Activated T-cell treated with anti-CD3 and anti-CD28 coated beads for 1 hour (primary cell): Measurements from ENCODE around the gene MX2.
A peak's percentile ranks its signal among the peaks of the same experiment; 100 is the strongest.
"Not testable (repeated sequence)": the region's sequence is repeated elsewhere in the genome, so short reads cannot be mapped to it uniquely, and the experiment has no call there.

Experiments
- DNase-seq: peaks from one replicate; pipeline ENCODE4 v3.0.0-alpha.2; 2020; ENCODE audit warnings: low read depth

Gene MX2, protein sequence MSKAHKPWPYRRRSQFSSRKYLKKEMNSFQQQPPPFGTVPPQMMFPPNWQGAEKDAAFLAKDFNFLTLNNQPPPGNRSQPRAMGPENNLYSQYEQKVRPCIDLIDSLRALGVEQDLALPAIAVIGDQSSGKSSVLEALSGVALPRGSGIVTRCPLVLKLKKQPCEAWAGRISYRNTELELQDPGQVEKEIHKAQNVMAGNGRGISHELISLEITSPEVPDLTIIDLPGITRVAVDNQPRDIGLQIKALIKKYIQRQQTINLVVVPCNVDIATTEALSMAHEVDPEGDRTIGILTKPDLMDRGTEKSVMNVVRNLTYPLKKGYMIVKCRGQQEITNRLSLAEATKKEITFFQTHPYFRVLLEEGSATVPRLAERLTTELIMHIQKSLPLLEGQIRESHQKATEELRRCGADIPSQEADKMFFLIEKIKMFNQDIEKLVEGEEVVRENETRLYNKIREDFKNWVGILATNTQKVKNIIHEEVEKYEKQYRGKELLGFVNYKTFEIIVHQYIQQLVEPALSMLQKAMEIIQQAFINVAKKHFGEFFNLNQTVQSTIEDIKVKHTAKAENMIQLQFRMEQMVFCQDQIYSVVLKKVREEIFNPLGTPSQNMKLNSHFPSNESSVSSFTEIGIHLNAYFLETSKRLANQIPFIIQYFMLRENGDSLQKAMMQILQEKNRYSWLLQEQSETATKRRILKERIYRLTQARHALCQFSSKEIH

DNA sequence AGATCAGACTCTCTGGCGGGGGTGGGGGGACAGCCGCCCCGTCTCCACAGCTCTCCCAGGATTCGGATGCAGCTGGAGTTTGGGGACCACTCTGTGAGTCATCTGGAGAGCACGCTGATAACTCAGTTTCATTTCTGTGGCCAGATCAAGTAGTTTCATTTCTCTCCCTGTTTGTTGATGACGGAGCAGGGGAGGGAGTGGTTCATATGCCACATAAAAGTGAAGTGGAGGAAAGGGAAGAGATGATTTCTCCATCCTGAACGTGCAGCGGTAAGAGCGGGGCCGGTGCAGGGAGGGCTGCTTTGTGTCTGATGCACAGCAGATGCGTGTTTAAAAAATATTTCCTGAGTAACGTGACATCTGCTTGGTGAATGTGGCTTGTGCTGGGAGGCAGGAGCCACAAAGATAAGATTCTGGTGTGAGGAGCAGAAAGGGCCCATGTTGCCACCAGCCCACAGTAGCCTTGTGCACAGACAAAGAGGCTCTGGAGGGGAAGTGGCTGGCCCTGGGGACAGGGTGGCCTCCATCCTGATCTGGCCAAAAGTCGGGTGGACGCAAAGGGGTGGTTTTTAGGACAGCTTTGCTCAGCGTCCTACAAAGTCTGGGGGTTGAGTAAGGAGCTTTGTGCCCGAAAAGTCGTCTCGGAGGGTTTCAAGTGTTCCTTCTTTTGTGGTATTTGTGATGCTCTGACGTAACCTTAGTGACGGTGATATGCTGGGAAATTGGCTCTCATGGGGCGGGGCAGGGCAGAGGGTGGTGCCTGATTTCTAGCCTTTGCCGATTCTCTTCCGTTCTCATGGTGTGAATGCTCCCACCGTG lies at the start of gene MX2:
MX2 (plus strand) TSS at position 242 of the 819 bp plus-strand sequence. CDS start 14,880 bp downstream, outside the sequence.
- peak; percentile 67 for DNase-seq

DNA sequence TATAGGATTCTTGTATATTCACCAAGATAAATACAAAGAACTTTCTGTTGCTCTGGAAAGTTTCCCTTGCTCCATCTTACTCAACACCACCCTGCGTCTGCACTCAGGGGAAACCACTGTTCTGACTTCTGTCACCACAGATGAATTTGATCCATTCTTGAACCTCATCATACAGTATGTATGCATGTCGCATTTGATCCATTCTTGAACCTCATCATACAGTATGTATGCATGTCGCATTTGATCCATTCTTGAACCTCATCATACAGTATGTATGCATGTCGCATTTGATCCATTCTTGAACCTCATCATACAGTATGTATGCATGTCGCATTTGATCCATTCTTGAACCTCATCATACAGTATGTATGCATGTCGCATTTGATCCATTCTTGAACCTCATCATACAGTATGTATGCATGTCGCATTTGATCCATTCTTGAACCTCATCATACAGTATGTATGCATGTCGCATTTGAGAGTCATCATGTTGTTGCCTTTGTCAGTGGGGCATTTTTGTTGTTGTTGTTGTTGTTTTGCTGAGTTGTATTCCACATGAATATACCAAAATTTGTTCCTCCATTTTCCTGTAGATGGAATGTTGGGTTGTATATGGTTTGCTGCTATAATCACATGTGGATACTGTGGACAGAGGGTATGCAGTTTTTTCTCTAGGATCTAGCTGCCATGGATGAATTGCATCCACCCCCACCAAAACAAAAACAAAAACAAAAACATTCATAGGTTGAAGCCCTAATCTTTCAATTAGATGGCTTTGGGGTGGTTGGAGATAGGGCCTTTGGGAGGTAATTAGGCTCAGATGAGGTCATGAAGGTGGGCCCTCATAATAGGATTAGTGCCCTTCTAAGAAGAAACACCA lies 48.3 kb upstream of the MX2 start:
- not testable (repeated sequence) for DNase-seq

DNA sequence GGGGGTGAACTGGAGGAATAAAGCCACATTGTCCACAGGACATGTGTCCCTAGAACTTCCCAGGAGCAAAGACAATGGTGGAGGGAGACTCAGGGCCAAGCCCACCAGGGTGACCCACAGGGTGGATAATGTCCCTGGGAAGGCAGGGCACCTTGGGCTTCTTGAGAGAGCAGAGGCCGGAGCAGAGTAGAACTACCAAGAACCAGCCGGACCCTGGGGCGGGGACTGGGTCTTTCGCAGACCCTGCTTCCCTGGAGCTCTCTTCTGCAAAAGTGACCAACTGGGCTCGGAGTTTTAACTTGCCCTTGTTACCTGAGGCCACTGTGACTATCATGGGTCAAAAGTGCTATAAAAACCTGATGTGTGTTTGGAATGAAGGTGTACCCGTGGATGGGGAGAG lies 46.1 kb upstream of the MX2 start:
- no peak for DNase-seq

DNA sequence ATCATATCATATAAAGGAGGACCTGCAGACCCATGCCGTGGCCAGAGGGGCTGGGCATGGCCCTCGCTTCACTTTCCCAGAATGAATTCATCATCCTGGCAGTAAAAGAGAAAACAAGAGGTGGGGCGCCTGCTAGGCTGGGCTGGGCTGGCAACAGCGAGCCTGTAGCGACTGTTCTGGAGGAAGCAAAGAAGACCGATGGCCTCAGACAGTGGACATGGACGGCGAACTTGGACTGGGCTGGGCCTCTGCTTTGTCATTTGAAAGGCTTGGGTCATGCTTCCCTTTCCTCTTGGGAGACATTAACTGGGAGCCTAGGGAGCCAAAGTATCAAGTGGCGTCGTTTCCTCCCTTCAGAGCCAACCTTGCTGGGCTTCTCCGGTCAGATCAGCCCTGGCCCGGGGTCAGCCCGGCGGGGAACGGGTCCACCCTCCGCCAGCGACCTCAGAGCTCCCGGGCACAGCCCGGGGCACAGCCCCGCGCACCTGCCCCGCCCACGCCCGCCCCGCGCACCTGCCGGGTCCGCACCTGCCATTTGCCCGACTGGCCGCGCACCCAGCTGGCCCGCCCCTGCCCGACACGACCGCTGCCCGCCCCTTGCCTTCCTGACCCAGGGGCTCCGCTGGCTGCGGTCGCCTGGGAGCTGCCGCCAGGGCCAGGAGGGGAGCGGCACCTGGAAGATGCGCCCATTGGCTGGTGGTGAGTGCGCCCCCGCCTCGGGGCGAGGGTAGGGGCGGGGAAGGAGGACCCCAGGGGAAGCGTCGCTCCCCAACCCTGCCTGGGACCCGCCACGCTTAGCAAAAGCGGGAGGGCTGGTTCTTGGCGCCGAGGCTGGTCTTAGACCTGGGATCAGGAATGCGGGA lies 45.4 kb upstream of the MX2 start, which contains the start of gene FAM3B:
FAM3B (plus strand) TSS at position 602 of the 863 bp plus-strand sequence; CDS start at position 681, 79 bp downstream.
- no peak for DNase-seq

DNA sequence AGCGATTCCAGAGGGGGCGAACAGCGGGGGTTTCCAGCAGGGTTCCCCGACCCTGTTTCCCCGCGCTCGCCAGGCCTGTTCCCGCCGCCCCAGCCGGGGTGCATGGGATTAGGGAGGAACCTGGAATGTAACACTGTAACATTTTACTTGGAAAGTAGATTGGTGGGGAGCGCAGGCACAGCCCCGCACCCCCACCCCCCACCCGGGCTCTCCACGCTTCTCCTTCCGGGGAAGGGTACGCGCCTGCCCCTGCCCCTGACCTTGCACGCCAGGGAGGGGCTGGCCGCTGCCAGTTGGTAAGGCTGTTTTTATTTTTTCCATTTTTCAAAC lies 44.8 kb upstream of the MX2 start:
- DNase-seq = no peak

DNA sequence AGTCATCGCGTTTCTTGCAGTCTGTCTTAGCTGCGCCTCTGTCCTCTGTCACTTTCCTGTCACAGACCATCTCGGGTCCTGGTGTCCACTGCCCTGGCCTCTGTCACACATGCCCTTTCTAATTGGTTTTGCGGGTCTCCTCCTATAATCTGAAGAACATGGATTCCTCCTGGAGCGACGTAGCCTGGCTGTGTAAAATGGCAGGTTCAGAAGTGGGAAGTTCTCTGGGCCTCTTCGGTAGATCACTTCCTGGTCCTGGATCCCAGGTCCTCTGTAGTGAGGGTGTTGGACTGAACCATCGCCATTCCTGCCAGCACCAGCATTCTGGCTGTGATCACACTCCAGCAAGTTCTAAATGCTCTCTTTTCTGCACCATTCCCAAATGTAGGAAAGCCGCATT lies 44.4 kb upstream of the MX2 start:
- no peak for DNase-seq

DNA sequence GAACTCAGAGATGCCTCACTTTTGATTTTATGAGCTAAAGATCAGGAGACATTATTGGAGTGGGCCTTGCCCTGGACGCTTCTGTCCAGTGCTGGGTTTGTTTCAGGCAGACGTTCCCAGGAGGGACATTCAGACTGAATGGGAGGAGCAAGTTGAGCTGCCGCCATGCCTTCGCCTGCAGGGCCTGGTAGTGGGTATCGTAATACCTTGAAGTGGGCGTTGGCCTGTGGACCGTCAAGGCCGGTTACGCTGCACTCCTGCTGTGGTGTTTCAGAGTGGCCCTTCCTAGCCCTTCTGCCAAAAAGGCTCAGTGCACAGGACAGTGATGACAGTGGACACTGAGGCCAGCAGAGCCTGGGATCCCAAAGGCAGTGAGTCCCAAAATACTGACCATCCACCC lies 43.6 kb upstream of the MX2 start:
- DNase-seq = no peak

DNA sequence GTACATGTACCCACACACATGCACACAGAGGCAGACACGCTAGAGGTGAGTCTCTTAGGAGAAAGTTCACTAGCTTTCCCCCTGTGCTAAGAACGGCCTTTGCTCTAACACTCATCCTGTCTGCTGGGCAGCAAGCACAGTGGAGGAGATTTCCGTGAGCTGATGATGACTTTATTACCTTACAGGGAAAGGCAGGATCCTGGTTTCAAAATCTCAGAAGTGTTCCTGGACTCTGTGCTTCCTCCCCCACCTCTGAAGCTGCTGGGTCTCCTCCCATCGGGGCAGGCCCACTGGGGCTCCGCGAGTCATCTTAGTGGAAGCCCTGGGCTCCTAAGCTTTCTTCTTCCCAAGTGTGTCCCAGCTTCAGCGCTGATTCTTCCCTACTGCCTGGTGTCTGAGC lies 42.6 kb upstream of the MX2 start:
- DNase-seq = no peak

DNA sequence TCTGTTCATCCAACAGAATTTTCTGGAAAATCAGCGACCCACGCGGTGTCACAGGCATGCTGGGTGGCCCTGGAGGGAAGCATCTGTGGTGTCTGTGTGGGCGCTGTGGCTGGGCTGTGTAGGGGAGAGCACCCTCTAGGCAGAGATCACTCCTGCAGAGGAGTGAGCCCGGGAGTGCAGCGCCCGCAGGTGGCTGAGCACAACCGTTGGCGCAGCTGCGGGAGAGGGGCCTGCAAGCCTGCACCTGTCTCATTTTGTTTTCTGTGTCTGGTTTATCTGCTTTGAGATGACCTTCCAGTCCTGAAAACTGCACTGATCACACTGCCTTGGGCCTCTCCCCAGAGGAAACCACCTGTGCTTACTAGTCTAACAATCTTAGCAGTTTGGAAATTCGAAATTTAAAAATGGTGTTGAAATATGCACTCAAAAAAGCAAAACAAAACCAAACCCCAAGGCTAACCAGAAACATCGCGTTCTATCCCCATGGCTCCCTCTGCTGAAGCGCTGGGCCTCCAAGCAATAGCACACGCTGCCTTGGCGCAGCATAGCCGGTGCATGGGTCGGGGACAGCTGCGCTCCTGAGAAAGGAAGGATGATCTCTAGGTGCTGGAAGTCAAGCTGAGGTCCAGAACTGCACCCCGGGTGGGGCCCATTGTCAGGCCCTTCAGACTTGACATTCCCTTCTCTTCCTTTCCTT lies 40.5 kb upstream of the MX2 start:
- no peak for DNase-seq

DNA sequence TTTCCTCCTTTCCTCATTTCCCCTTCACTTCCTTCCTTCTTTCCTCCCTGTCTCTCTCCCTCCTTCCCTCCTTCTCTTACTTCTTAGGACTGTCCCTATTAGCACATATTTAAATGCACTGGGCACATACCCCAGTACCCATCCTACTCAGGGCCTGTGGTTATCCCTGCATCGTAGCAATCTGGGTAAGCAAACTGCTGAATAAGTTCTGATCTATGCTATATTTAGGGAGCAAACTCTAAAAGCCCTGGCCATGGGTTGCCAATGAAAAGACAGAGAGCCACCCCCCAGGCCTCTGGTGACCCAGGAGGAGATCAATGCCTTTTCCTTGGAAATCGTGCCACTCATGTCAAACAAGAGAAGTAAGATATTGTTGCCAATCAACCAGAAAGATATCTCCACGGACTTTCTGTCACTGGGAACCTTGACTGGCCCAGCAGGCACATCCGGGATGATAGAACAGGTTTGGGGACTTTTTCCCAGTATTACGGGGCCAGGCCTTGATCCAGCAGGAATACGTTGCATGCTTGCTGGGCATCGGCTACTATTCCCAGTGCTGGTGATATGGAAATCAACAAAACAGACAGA lies 39.8 kb upstream of the MX2 start:
- DNase-seq = no peak

DNA sequence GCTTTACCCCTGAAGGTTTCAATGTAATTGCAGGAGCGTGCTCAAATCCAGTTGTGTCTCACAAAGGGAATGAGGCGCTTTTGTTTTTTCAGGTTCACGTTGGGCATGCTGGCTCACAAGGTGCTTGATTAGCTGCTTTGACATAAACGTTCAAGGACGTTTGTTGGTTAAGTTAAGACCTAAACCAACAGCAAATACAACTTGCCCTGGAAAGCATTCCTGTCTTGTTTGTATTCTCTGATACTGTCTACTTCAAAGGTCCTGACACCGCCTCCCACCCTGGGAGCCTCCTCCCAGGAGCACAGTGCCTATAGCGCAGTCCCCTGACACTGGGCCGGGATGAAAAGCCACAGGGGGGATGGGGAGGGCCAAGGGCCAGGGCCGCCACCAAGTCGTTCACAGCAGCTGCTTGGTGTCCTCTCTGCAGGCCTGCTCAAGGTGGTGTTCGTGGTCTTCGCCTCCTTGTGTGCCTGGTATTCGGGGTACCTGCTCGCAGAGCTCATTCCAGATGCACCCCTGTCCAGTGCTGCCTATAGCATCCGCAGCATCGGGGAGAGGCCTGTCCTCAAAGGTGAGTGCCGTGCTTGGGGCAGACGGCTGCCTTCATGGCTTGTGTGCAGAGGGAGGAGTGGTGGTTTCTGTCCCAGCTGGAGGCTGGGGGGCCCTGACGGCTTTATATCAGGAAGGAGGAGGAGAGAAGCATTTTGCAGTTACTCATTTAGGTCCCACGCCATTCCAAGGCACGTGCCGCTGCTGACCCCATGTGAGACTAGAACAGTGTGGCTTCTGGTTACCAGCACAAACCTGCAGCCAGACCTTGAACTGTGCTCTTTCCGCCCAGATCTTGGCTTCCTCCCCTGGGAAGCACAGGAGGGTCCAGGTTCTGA lies 39.1 kb upstream of the MX2 start:
- DNase-seq = no peak

DNA sequence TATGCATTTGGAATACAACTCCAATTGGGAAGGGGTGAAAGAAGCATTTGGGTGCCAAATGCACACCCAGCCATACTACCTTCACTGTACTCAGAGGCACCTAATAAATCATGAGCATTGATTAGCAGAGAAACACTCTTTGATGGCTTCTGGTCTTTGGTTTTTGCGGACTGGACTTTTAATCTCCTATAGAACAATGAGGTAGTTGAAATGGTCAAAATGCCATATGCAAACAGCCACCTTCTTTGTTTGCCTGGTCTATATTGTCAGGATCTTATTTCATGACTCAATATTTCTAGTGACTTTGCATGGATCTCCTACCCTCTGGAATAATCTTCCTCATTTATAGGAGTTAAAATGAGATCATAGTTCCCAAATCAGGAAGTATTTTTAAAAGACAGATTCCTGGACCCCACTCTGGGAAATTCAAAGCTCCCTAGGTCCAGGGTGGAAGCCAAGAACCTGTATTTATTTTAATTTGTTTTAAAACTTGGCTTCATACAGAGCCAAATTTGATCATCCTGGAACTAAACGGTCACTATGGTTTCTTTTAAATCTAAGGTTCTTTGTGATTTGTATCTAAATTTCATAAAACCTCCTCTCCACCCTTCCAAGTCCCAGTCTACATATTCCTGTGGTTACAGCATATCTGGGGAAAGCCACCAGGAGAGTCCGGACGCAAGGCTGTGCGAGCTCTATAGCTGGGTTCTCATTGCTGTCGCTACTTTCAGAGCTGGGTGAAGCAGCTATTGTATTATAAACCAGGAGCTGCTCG lies 36.5 kb upstream of the MX2 start:
- no peak for DNase-seq

DNA sequence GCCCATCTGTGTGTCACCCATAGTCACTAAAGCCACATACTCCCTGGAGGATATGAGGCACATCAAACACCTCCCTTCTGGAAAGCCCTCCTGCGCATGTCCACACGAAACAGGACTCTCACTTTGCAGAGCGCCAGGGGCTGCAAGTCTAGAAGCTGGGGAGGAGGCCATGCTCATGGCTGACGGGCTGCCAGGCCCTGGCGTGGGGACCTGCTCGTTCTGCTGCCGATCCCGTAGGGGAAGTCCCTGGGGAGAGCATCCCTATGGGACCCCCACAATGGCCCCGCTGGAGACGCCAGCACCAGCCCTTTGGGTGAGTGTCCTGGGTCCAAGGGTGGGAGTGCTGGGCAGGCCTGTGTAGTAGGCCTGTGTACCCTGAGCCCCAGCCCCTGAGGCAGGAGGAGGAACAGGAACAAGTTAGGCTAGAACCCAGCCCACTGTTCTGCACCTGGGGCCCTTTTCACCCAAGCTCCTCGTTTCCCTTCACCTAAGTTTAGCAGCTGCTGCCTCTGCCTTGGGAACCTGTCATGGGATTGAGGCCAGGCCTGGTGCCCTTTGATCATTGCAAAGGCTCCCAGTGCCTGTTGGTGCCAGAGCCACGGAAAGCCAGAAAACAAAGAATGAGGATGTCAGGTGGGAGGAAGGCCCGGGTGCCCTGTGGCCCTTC lies 35.3 kb upstream of the MX2 start:
- no peak for DNase-seq

DNA sequence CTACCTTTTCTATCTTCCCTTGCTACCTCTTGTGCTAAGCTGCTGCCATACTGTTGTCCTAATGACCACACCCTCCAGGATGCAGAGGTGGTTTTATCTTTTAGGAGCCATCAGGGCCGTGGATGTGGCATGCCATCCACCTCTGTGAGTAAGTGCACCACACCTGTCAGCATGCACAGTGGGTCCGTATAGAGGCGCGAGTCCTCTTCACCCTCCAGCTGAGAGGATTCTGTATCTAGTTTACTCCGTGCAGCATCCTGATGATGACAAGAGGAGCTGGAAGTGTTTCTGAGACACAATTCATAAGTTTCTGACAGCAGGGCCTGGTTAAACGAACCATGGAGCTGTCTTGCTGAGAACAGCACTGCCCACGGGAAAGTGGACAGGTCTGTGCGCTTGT lies 34.1 kb upstream of the MX2 start:
- no peak for DNase-seq

DNA sequence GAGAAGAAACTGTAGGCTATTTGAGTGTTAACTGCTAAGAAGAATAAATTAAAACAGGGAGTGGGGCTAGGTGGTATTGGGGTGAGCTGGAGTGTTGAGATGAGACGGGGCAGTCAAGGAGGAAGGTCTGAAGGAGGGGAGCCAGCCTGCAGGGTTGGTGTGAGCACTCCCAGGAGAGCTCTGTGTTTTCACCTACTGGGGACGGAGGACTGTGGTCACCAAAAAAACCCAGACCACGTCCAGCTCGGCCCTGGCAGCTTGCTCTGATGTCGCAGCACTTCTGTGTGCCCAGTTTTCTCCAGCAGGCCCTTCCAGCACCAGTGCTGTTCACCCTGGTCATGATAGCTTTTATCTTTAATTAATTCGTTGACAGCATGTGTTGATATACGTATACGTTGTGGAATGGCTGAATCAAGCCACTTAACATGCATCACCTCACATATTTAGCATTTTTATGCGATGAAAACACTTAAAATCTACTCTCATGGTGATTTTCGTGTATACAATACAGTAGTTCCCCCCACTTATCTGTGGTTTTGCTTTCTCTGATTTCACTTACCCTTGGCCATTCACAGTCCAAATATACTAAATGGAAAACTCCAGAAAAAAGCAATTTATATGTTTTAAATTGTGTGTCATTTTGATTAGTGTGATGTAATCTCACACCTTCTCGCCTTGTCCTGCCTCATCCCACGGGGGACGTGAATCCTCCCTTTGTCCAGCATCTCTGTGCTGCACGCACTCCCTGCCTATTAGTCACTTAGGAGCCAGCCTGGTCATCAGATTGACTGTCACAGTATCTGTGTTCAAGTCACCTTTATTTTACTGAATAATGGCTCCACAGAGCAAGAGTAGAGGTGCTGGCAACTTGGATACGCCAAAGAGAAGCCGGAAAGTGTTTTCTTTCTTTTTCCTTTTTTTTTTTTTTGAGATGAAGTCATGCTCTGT lies 32.9 kb upstream of the MX2 start:
- DNase-seq = no peak

DNA sequence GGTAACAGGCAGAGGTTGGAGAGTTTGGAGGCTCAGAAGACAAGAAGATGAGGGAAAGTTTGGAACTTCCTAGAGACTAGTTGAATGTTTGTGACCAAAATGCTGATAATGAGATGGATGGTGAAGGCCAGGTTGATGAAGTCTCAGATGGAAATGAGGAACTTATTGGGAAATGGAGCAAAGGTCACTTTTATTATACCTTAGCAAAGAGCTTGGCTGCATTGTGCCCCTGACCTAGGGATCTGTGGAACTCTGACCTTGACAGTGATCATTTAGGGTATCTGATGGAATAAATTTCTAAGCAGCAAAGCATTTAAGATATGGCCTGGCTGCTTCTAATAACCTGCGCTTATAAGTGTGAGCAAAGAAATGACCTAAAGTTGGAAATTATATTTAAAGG lies 28.1 kb upstream of the MX2 start:
- no peak for DNase-seq
